IMR-90 (cell line): ENCODE data around the gene SET. TPM values are rescaled to one million over a fixed set of nuclear protein-coding genes. Genes with fewer than 3 reads are reported as not detected.
A peak's percentile ranks its signal among the peaks of the same experiment; 100 is the strongest.

Experiments used
- ATAC-seq: fragments of 200-7000 bp; cut with Tn5 transposase; 2 replicates; pipeline ENCODE4 v1.9.1; 2020; ENCODE audit warnings: low read depth, mild to moderate bottlenecking, moderate library complexity
- BruUV-seq: library from RNA; stranded (reverse); fragments of 400-500 nt; replicated peaks from 2 replicates; lab custom pipeline; 2021; lab: Mats Ljungman, UMichigan
- CTCF ChIA-PET: fragments of 300-600 bp; formaldehyde crosslinking; extraction: SDS; loops from one replicate; lab custom pipeline; 2021; ENCODE audit warnings: antibody characterized with exemption; lab: Yijun Ruan, JAX
- POLR2A ChIA-PET: fragments of 300-600 bp; sonication (Branson Sonifier 250); formaldehyde crosslinking; loops from one replicate; lab custom pipeline; 2022; ENCODE audit warnings: antibody characterized with exemption; ENCODE audit not compliant: unreplicated experiment; lab: Charles Lee
- DNase-seq: peaks from one replicate; pipeline ENCODE4 v3.0.0; 2013
- H2AFZ ChIP-seq: replicated peaks from 2 replicates; pipeline ENCODE3; 2013; ENCODE audit warnings: low read length, mild to moderate bottlenecking; ENCODE audit not compliant: poor library complexity
- H2AK5ac ChIP-seq: 2 replicates; pipeline ENCODE4 v1.6.1; 2013; ENCODE audit warnings: low read depth, low read length, inconsistent platforms
- H2AK9ac ChIP-seq: replicated peaks from 2 replicates; pipeline ENCODE3; 2013; ENCODE audit warnings: mild to moderate bottlenecking, low read depth, low read length, moderate library complexity; ENCODE audit not compliant: poor library complexity
- H2BK120ac ChIP-seq: 2 replicates; pipeline ENCODE4 v1.6.1; 2013; ENCODE audit warnings: low read depth, low read length, inconsistent platforms
- H2BK15ac ChIP-seq: 3 replicates; pipeline ENCODE4 v1.6.1; 2013; ENCODE audit warnings: low read depth, low read length, inconsistent platforms
- H2BK20ac ChIP-seq: 2 replicates; pipeline ENCODE4 v1.6.1; 2013; ENCODE audit warnings: low read depth, mild to moderate bottlenecking, inconsistent platforms, low read length, moderate library complexity
- H2BK5ac ChIP-seq: 2 replicates; pipeline ENCODE4 v1.6.1; 2013; ENCODE audit warnings: mild to moderate bottlenecking, low read depth, low read length, inconsistent platforms; ENCODE audit not compliant: poor library complexity, severe bottlenecking
- H3K14ac ChIP-seq: replicated peaks from 2 replicates; pipeline ENCODE4 v1.6.1; 2013; ENCODE audit warnings: low read depth, low read length, inconsistent platforms
- H3K18ac ChIP-seq: 2 replicates; pipeline ENCODE4 v1.6.1; 2013; ENCODE audit warnings: low read depth, low read length, control low read depth
- H3K23ac ChIP-seq: 2 replicates; pipeline ENCODE4 v1.6.1; 2013; ENCODE audit warnings: low read depth, low read length, inconsistent platforms
- H3K27ac ChIP-seq: 2 replicates; pipeline ENCODE4 v1.5.1; 2013; ENCODE audit warnings: mild to moderate bottlenecking, control low read depth, low read length; ENCODE audit not compliant: insufficient read depth
- H3K27me3 ChIP-seq: 2 replicates; pipeline ENCODE4 v1.6.1; 2013; ENCODE audit warnings: low read length; ENCODE audit not compliant: control insufficient read depth, insufficient read depth
- H3K36me3 ChIP-seq: 2 replicates; pipeline ENCODE4 v1.6.1; 2013; ENCODE audit warnings: low read length, mixed read lengths; ENCODE audit not compliant: control insufficient read depth, insufficient read depth
- H3K4ac ChIP-seq: 2 replicates; pipeline ENCODE4 v1.6.1; 2013; ENCODE audit warnings: low read depth, low read length, inconsistent platforms
- H3K4me1 ChIP-seq: 2 replicates; pipeline ENCODE4 v1.6.1; 2013; ENCODE audit warnings: low read length, mixed read lengths; ENCODE audit not compliant: control insufficient read depth, insufficient read depth
- H3K4me2 ChIP-seq: 2 replicates; pipeline ENCODE4 v1.6.1; 2013; ENCODE audit warnings: low read depth, mild to moderate bottlenecking, control low read depth, low read length, moderate library complexity
- H3K4me3 ChIP-seq: 2 replicates; pipeline ENCODE4 v1.5.1; 2013; ENCODE audit warnings: low read depth, mild to moderate bottlenecking, control low read depth, low read length, moderate library complexity; ENCODE audit not compliant: insufficient read depth
- H3K56ac ChIP-seq: 2 replicates; pipeline ENCODE4 v1.6.1; 2013; ENCODE audit warnings: low read length, inconsistent platforms; ENCODE audit not compliant: insufficient read depth; ENCODE audit errors: extremely low read depth
- H3K79me1 ChIP-seq, 2 experiments: 2 replicates each; pipeline ENCODE4 v1.6.1; 2013; ENCODE audit warnings: low read length in 2 of 2, inconsistent platforms in 1 of 2, low read depth in 1 of 2
- H3K9ac ChIP-seq: 2 replicates; pipeline ENCODE4 v1.6.1; 2013; ENCODE audit warnings: low read depth, low read length, control low read depth
- H3K9me1 ChIP-seq: 2 replicates; pipeline ENCODE4 v1.6.1; 2013; ENCODE audit warnings: low read length, inconsistent platforms; ENCODE audit not compliant: insufficient read depth
- H3K9me3 ChIP-seq: 2 replicates; pipeline ENCODE4 v1.6.1; 2013; ENCODE audit warnings: low read length; ENCODE audit not compliant: control insufficient read depth, insufficient read depth
- H4K20me1 ChIP-seq: 2 replicates; pipeline ENCODE4 v1.6.1; 2013; ENCODE audit warnings: low read length, inconsistent platforms; ENCODE audit not compliant: insufficient read depth
- H4K5ac ChIP-seq: 2 replicates; pipeline ENCODE4 v1.6.1; 2013; ENCODE audit warnings: mild to moderate bottlenecking, low read depth, low read length, control low read depth
- H4K8ac ChIP-seq, 2 experiments: 2 replicates each; pipeline ENCODE4 v1.6.1; 2013; ENCODE audit warnings: low read depth in 2 of 2, low read length in 2 of 2, control low read depth in 1 of 2, inconsistent platforms in 1 of 2
- H4K91ac ChIP-seq: 2 replicates; pipeline ENCODE4 v1.6.1; 2013; ENCODE audit warnings: low read depth, low read length, inconsistent platforms; ENCODE audit not compliant: insufficient read depth
- CEBPB ChIP-seq: IDR thresholded peaks from 2 replicates; pipeline ENCODE4 v1.6.1; 2012; ENCODE audit warnings: low read depth, low read length, improper control_type of control experiment
- ELK1 ChIP-seq: fragments of 150-350 bp; IDR thresholded peaks from 2 replicates; pipeline ENCODE4 v1.6.1; 2016; ENCODE audit warnings: low read depth, mild to moderate bottlenecking, low read length, moderate library complexity, borderline replicate concordance
- FOS ChIP-seq: fragments of 150-350 bp; IDR thresholded peaks from 2 replicates; pipeline ENCODE4 v1.6.1; 2016; ENCODE audit warnings: low read depth, low read length
- MAFK ChIP-seq: IDR thresholded peaks from 2 replicates; pipeline ENCODE4 v1.6.1; 2012; ENCODE audit warnings: low read depth, low read length, improper control_type of control experiment
- MAZ ChIP-seq: IDR thresholded peaks from 2 replicates; pipeline ENCODE4 v1.6.1; 2012; ENCODE audit warnings: low read depth, mild to moderate bottlenecking, low read length, improper control_type of control experiment, moderate library complexity, borderline replicate concordance
- POLR2A ChIP-seq: IDR thresholded peaks from 2 replicates; pipeline ENCODE4 v1.6.1; 2012; ENCODE audit warnings: mild to moderate bottlenecking, low read depth, low read length
- RAD21 ChIP-seq: IDR thresholded peaks from 2 replicates; pipeline ENCODE4 v1.6.1; 2012; ENCODE audit warnings: low read length, improper control_type of control experiment
- RFX5 ChIP-seq: IDR thresholded peaks from 2 replicates; pipeline ENCODE4 v1.8.0; 2012; ENCODE audit warnings: low read depth, mild to moderate bottlenecking, low read length, moderate library complexity
- SMC3 ChIP-seq: fragments of 150-350 bp; IDR thresholded peaks from 2 replicates; pipeline ENCODE4 v1.6.1; 2016; ENCODE audit warnings: low read depth, mild to moderate bottlenecking, antibody characterized with exemption, low read length, moderate library complexity
- WGBS, 2 experiments: methylation state at CpG; one replicate each; pipeline versions ENCODE4 v1.1.5 to v1.1.7; 2013; ENCODE audit warnings: missing lambda C conversion rate in 2 of 2; ENCODE audit not compliant: insufficient read length in 1 of 2; ENCODE audit errors: extremely low coverage in 2 of 2; 5-methylcytosine and 5-hydroxymethylcytosine counted together
- dilution Hi-C: fragments of 300-500 bp; cut with HindIII; formaldehyde crosslinking; loops from one replicate; pipeline ENCODE4 v1.14.3; 2018; ENCODE audit warnings: low sequenced_read_pairs; ENCODE audit not compliant: unreplicated experiment
- in situ Hi-C: fragments of 300-500 bp; cut with MboI; formaldehyde crosslinking; loops from 3 replicates; pipeline ENCODE4 v1.14.3; 2019; ENCODE audit warnings: low sequenced_read_pairs, inconsistent platforms, mixed read lengths
- intact Hi-C: fragments of 100-400 bp; cut with micrococcal nuclease; formaldehyde crosslinking; loops from 2 replicates; pipeline ENCODE4 v1.10.0; 2022
- polyA plus RNA-seq, 3 experiments: library from polyadenylated mRNA; depleted of rRNA; stranded (reverse); fragments of >200 nt; gene quantifications; 2 replicates each; pipeline ENCODE4 v1.2.3, GENCODE V29; 2012; ENCODE audit warnings: low replicate concordance in 1 of 3
- total RNA-seq: library from RNA; depleted of rRNA; stranded (reverse); fragments of >200 nt; gene quantifications from 2 replicates; pipeline ENCODE4 v1.2.3, GENCODE V29; 2012
- TF ChIP-seq, protein P1 (sequence below): fragments of 150-350 bp; IDR thresholded peaks from 2 replicates; pipeline ENCODE4 v1.6.1; 2017; ENCODE audit warnings: mild to moderate bottlenecking, antibody characterized with exemption, low read length, low read depth
- TF ChIP-seq, protein P2 (sequence below): conservative IDR thresholded peaks from 2 replicates; pipeline ENCODE4 v1.5.1; 2012; ENCODE audit warnings: mild to moderate bottlenecking, low read depth, low read length, improper control_type of control experiment

SET gene
- total and polyA plus RNA-seq, 2 of the 4 experiments (the other 2 are of a cell fraction) = 104 to 182 TPM

- Histone ChIP-seq H2AFZ (peak overlapping the region; percentile 82), H2BK120ac (peak overlapping the region; percentile 61), H2BK5ac (peak overlapping the region; percentile 61), H3K9me1 (peaks cover 22% of the 10 kb centered on the region), H3K9me3 (no peaks in the 10 kb centered on the region), H3K27me3 (no peaks in the 10 kb centered on the region), H4K20me1 (no peaks in the 10 kb centered on the region), H3K79me1 (peaks cover 27 to 53% of the 10 kb centered on the region in 2 experiments), H3K56ac (peak overlapping the region; percentile 78), H3K4me3 (peak overlapping the region; percentile 57), H3K27ac (peak overlapping the region; percentile 68), H4K5ac (peak overlapping the region; percentile 78), H4K8ac (peak overlapping the region; percentile 71 to 97), H2AK9ac (peak overlapping the region; percentile 99), H3K18ac (peak overlapping the region; percentile 43), H2BK15ac (peak overlapping the region; percentile 33; the same call in 1 of the 3 replicates), H3K9ac (peak overlapping the region; percentile 82), H3K36me3 (no peaks in the 10 kb centered on the region), H3K4ac (peak overlapping the region; percentile 98), H3K23ac (peak overlapping the region; percentile 98), H2BK20ac (peak overlapping the region; percentile 12; the same call in 1 of the 2 replicates), H3K4me1 (peaks cover 17% of the 10 kb centered on the region), H4K91ac (peak overlapping the region; percentile 78), H3K14ac (peak overlapping the region; percentile 100), H2AK5ac (peak overlapping the region; percentile 86), H3K4me2 (peak overlapping the region; percentile 93)
- WGBS, 2 experiments = 4% methylated on average over 12 of the region's 15 CpGs; no CpG with 5 or more reads in 1 of the 2 experiments
- ChIA-PET POLR2A (no interaction called here), CTCF (interaction anchor here (0.8 kb wide), 1 partner anchor 49 kb away, joined by 3 read pairs; no protein-coding TSS in a partner anchor)
- BruUV-seq = no TSS peak
- DNase-seq (peak; percentile 76), ATAC-seq (peak; percentile 35)
- in situ Hi-C loops = no loop called here
- intact Hi-C loops = no loop called here
- dilution Hi-C loops = no loop called here
- TF ChIP-seq MAZ (peak; percentile 43; the same call in 1 of the 2 replicates), SMC3 (no peak), CEBPB (no peak), ELK1 (no peak), POLR2A (peak; percentile 66; the same call in 1 of the 2 replicates), MAFK (no peak), FOS (no peak), RAD21 (no peak), RFX5 (no peak)
- TF ChIP-seq, protein P1, sequence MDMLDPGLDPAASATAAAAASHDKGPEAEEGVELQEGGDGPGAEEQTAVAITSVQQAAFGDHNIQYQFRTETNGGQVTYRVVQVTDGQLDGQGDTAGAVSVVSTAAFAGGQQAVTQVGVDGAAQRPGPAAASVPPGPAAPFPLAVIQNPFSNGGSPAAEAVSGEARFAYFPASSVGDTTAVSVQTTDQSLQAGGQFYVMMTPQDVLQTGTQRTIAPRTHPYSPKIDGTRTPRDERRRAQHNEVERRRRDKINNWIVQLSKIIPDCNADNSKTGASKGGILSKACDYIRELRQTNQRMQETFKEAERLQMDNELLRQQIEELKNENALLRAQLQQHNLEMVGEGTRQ = peak; percentile 90
- TF ChIP-seq, protein P2, sequence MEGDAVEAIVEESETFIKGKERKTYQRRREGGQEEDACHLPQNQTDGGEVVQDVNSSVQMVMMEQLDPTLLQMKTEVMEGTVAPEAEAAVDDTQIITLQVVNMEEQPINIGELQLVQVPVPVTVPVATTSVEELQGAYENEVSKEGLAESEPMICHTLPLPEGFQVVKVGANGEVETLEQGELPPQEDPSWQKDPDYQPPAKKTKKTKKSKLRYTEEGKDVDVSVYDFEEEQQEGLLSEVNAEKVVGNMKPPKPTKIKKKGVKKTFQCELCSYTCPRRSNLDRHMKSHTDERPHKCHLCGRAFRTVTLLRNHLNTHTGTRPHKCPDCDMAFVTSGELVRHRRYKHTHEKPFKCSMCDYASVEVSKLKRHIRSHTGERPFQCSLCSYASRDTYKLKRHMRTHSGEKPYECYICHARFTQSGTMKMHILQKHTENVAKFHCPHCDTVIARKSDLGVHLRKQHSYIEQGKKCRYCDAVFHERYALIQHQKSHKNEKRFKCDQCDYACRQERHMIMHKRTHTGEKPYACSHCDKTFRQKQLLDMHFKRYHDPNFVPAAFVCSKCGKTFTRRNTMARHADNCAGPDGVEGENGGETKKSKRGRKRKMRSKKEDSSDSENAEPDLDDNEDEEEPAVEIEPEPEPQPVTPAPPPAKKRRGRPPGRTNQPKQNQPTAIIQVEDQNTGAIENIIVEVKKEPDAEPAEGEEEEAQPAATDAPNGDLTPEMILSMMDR = no peak
Measured at GRCh38 chr9:128684325-128685199, 4.5 kb upstream of the SET start.
